H9 (cell line): Measurements from ENCODE around the gene DNMT3L. TPM values are rescaled to one million over a fixed set of nuclear protein-coding genes. Genes with fewer than 3 reads are reported as not detected.

Source experiments
- DNase-seq: peaks from one replicate; pipeline ENCODE4 v3.0.0-alpha.2; 2017
- H2AFZ ChIP-seq: one replicate; pipeline ENCODE4 v1.6.1; 2013; ENCODE audit warnings: mild to moderate bottlenecking, low read length, control low read depth, moderate library complexity
- H2AK5ac ChIP-seq: 2 replicates; pipeline ENCODE4 v1.6.1; 2013; ENCODE audit warnings: low read length, control low read depth, mixed read lengths; ENCODE audit not compliant: insufficient read length
- H2BK120ac ChIP-seq: one replicate; pipeline ENCODE4 v1.6.1; 2013; ENCODE audit warnings: low read depth, mild to moderate bottlenecking, low read length, control low read depth, inconsistent platforms; ENCODE audit not compliant: poor library complexity, severe bottlenecking
- H2BK12ac ChIP-seq: 2 replicates; pipeline ENCODE4 v1.6.1; 2013; ENCODE audit warnings: low read length, control low read depth, mixed read lengths, low read depth; ENCODE audit not compliant: insufficient read length
- H2BK15ac ChIP-seq: 2 replicates; pipeline ENCODE4 v1.6.1; 2013; ENCODE audit warnings: low read depth, low read length, control low read depth
- H2BK20ac ChIP-seq: one replicate; pipeline ENCODE4 v1.6.1; 2013; ENCODE audit warnings: low read depth, mild to moderate bottlenecking, low read length, control low read depth, inconsistent platforms; ENCODE audit not compliant: poor library complexity, severe bottlenecking
- H2BK5ac ChIP-seq: 2 replicates; pipeline ENCODE4 v1.6.1; 2013; ENCODE audit warnings: low read length, control low read depth, mixed read lengths; ENCODE audit not compliant: insufficient read length
- H3K14ac ChIP-seq: 2 replicates; pipeline ENCODE4 v1.6.1; 2013; ENCODE audit warnings: low read length, control low read depth; ENCODE audit not compliant: insufficient read depth
- H3K18ac ChIP-seq: 2 replicates; pipeline ENCODE4 v1.6.1; 2013; ENCODE audit warnings: low read depth, mild to moderate bottlenecking, mixed read lengths, low read length, control low read depth; ENCODE audit not compliant: insufficient read length
- H3K23ac ChIP-seq: 2 replicates; pipeline ENCODE4 v1.6.1; 2013; ENCODE audit warnings: low read length, control low read depth, mixed read lengths, low read depth; ENCODE audit not compliant: insufficient read length
- H3K23me2 ChIP-seq: 2 replicates; pipeline ENCODE4 v1.6.1; 2013; ENCODE audit warnings: low read depth, mild to moderate bottlenecking, mixed read lengths, low read length, control low read depth; ENCODE audit not compliant: insufficient read length, poor library complexity, severe bottlenecking
- H3K27ac ChIP-seq: 2 replicates; pipeline ENCODE4 v1.5.1; 2013; ENCODE audit warnings: low read length, control low read depth, mixed read lengths, low read depth; ENCODE audit not compliant: insufficient read length
- H3K27me3 ChIP-seq: 2 replicates; pipeline ENCODE4 v1.6.1; 2013; ENCODE audit warnings: low read length, control low read depth, inconsistent platforms; ENCODE audit not compliant: insufficient read depth
- H3K4ac ChIP-seq: 2 replicates; pipeline ENCODE4 v1.6.1; 2013; ENCODE audit warnings: low read depth, mild to moderate bottlenecking, control low read depth, inconsistent platforms, low read length, moderate library complexity
- H3K4me1 ChIP-seq: 2 replicates; pipeline ENCODE4 v1.6.1; 2013; ENCODE audit warnings: low read length, control low read depth, inconsistent platforms; ENCODE audit not compliant: insufficient read depth
- H3K4me2 ChIP-seq: 2 replicates; pipeline ENCODE4 v1.6.1; 2013; ENCODE audit warnings: low read length, control low read depth, mixed read lengths; ENCODE audit not compliant: insufficient read length, insufficient read depth
- H3K56ac ChIP-seq: 2 replicates; pipeline ENCODE4 v1.6.1; 2013; ENCODE audit warnings: low read depth, mild to moderate bottlenecking, mixed read lengths, low read length, control low read depth; ENCODE audit not compliant: insufficient read length
- H3K79me1 ChIP-seq: 2 replicates; pipeline ENCODE4 v1.6.1; 2013; ENCODE audit warnings: low read depth, mild to moderate bottlenecking, moderate library complexity, low read length, control low read depth, inconsistent platforms; ENCODE audit not compliant: insufficient read depth, poor library complexity, severe bottlenecking
- H3K79me2 ChIP-seq: 2 replicates; pipeline ENCODE4 v1.6.1; 2013; ENCODE audit warnings: low read length, control low read depth, inconsistent platforms; ENCODE audit not compliant: insufficient read depth
- H3K9ac ChIP-seq: 2 replicates; pipeline ENCODE4 v1.6.1; 2013; ENCODE audit warnings: low read length, control low read depth, mixed read lengths; ENCODE audit not compliant: insufficient read length; ENCODE audit errors: extremely low read depth
- H3K9me3 ChIP-seq: one replicate; pipeline ENCODE4 v1.6.1; 2013; ENCODE audit warnings: low read depth, low read length, inconsistent platforms; ENCODE audit not compliant: control insufficient read depth
- H3T11ph ChIP-seq: one replicate; pipeline ENCODE4 v1.6.1; 2013; ENCODE audit warnings: mild to moderate bottlenecking, low read length, control low read depth, inconsistent platforms
- H4K20me1 ChIP-seq: one replicate; pipeline ENCODE4 v1.6.1; 2013; ENCODE audit not compliant: control insufficient read depth, insufficient read length, insufficient read depth
- H4K5ac ChIP-seq: 2 replicates; pipeline ENCODE4 v1.6.1; 2013; ENCODE audit warnings: low read depth, mild to moderate bottlenecking, mixed read lengths, low read length, control low read depth; ENCODE audit not compliant: insufficient read length
- H4K8ac ChIP-seq: replicated peaks from 2 replicates; pipeline ENCODE4 v1.6.1; 2013; ENCODE audit warnings: low read length, control low read depth, mixed read lengths, low read depth; ENCODE audit not compliant: insufficient read length
- H4K91ac ChIP-seq: 2 replicates; pipeline ENCODE4 v1.6.1; 2013; ENCODE audit warnings: low read depth, mild to moderate bottlenecking, moderate library complexity, mixed read lengths, low read length, control low read depth; ENCODE audit not compliant: insufficient read length
- H3K27ac Mint-ChIP-seq, 3 experiments: 2 replicates in 2 of 3; 3 replicates in 1 of 3; pipeline ENCODE4 v1.8.0; 2020 to 2021; ENCODE audit warnings: mixed read lengths in 3 of 3, mild to moderate bottlenecking in 1 of 3, moderate library complexity in 1 of 3
- H3K27me3 Mint-ChIP-seq: 2 replicates; pipeline ENCODE4 v1.8.0; 2021; ENCODE audit warnings: low read depth, mild to moderate bottlenecking, moderate library complexity, mixed read lengths
- H3K36me3 Mint-ChIP-seq, 3 experiments: 2 replicates in 2 of 3; 3 replicates in 1 of 3; pipeline ENCODE4 v1.8.0; 2020 to 2021; ENCODE audit warnings: low read depth in 3 of 3, mixed read lengths in 3 of 3; ENCODE audit not compliant: insufficient read depth in 1 of 3
- H3K4me1 Mint-ChIP-seq, 2 experiments: 2 replicates each; pipeline ENCODE4 v1.8.0; 2020; ENCODE audit warnings: mixed read lengths in 2 of 2
- H3K4me3 Mint-ChIP-seq, 2 experiments: 2 replicates in 1 of 2; 3 replicates in 1 of 2; pipeline ENCODE4 v1.8.0; 2020 to 2021; ENCODE audit warnings: mild to moderate bottlenecking in 2 of 2, mixed read lengths in 2 of 2, moderate library complexity in 1 of 2
- H3K9me3 Mint-ChIP-seq, 2 experiments: 2 replicates in 1 of 2; 3 replicates in 1 of 2; pipeline ENCODE4 v1.8.0; 2020; ENCODE audit warnings: mild to moderate bottlenecking in 2 of 2, mixed read lengths in 2 of 2, moderate library complexity in 1 of 2
- WGBS: extraction: QIAGEN DNeasy Blood & Tissue Kit; methylation state at CpG from one replicate; pipeline ENCODE4 v1.1.7; 2013; ENCODE audit warnings: missing lambda C conversion rate, low lambda C conversion rate, mixed read lengths; ENCODE audit not compliant: insufficient read length; ENCODE audit errors: extremely low coverage; 5-methylcytosine and 5-hydroxymethylcytosine counted together
- total RNA-seq: library from RNA; stranded (reverse); gene quantifications from 2 replicates; pipeline ENCODE4 v1.2.1, GENCODE V29; 2021
- TF ChIP-seq, protein P1 (sequence below): fragments of 200-600 bp; sonication (generic); conservative IDR thresholded peaks from 3 replicates; pipeline ENCODE4 v1.8.0; 2021; ENCODE audit warnings: antibody characterized with exemption, mild to moderate bottlenecking

Gene DNMT3L
- total RNA-seq, 1 experiment from 2014 or later = 0.77 TPM

DNA sequence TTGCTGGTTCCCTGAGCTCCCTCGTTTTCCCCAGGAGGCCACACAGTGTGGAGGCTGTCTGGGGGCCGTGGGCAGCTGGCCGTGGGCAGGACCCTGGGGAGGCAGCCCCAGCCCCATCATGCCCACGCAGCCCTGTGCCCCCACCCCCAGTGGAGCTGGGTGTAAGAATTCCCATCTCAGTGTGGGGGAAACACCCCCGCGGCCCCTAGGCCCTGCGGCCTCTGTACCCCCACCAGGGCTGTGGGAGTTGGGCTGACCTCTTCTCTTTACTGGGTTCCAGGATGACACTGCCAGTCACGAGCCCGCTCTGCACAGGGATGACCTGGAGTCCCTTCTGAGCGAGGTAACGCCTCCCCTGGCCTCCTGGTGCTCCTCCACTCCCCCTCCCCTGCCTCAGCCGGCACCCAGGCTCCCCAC lies 34.4 kb upstream of the DNMT3L start:
- Mint-ChIP-seq H3K4me3 (no peak overlapping the region), H3K9me3 (no peaks in the 10 kb centered on the region), H3K36me3 (no peaks in the 10 kb centered on the region), H3K27me3 (peaks cover 11% of the 10 kb centered on the region), H3K4me1 (peaks cover 7 to 14% of the 10 kb centered on the region in 2 experiments), H3K27ac (no peak overlapping the region)
- Histone ChIP-seq H4K20me1 (no peaks in the 10 kb centered on the region), H4K5ac (no peak overlapping the region), H3T11ph (no peak overlapping the region), H3K9ac (no peak overlapping the region), H3K56ac (no peak overlapping the region), H4K8ac (no peak overlapping the region), H2BK20ac (no peak overlapping the region), H3K79me1 (no peaks in the 10 kb centered on the region), H4K91ac (no peak overlapping the region), H2AK5ac (no peak overlapping the region), H3K4me2 (no peak overlapping the region), H3K9me3 (no peaks in the 10 kb centered on the region), H3K23ac (no peak overlapping the region), H3K4me1 (no peaks in the 10 kb centered on the region; the same call in 1 of the 2 replicates), H3K14ac (no peak overlapping the region), H2BK12ac (no peak overlapping the region), H2BK120ac (no peak overlapping the region), H3K23me2 (peaks cover 5% of the 10 kb centered on the region), H3K18ac (no peak overlapping the region), H3K27ac (no peak overlapping the region), H2BK15ac (no peak overlapping the region), H3K27me3 (no peaks in the 10 kb centered on the region), H3K79me2 (no peaks in the 10 kb centered on the region), H3K4ac (no peak overlapping the region), H2BK5ac (no peak overlapping the region), H2AFZ (no peak overlapping the region)
- DNase-seq = no peak
- WGBS = no CpG with 5 or more reads among the region's 12 CpGs
- TF ChIP-seq, protein P1, sequence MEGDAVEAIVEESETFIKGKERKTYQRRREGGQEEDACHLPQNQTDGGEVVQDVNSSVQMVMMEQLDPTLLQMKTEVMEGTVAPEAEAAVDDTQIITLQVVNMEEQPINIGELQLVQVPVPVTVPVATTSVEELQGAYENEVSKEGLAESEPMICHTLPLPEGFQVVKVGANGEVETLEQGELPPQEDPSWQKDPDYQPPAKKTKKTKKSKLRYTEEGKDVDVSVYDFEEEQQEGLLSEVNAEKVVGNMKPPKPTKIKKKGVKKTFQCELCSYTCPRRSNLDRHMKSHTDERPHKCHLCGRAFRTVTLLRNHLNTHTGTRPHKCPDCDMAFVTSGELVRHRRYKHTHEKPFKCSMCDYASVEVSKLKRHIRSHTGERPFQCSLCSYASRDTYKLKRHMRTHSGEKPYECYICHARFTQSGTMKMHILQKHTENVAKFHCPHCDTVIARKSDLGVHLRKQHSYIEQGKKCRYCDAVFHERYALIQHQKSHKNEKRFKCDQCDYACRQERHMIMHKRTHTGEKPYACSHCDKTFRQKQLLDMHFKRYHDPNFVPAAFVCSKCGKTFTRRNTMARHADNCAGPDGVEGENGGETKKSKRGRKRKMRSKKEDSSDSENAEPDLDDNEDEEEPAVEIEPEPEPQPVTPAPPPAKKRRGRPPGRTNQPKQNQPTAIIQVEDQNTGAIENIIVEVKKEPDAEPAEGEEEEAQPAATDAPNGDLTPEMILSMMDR = no peak
